IPS-NIHi11 (cell line): Measurements from ENCODE around the gene NYNRIN.
"Not testable (repeated sequence)": the region's sequence is repeated elsewhere in the genome, so short reads cannot be mapped to it uniquely, and the experiment has no call there.

Experiments used
- DNase-seq: peaks from one replicate; pipeline ENCODE4 v3.0.0; 2012; ENCODE audit warnings: mixed read lengths, low spot score

NYNRIN gene

DNA sequence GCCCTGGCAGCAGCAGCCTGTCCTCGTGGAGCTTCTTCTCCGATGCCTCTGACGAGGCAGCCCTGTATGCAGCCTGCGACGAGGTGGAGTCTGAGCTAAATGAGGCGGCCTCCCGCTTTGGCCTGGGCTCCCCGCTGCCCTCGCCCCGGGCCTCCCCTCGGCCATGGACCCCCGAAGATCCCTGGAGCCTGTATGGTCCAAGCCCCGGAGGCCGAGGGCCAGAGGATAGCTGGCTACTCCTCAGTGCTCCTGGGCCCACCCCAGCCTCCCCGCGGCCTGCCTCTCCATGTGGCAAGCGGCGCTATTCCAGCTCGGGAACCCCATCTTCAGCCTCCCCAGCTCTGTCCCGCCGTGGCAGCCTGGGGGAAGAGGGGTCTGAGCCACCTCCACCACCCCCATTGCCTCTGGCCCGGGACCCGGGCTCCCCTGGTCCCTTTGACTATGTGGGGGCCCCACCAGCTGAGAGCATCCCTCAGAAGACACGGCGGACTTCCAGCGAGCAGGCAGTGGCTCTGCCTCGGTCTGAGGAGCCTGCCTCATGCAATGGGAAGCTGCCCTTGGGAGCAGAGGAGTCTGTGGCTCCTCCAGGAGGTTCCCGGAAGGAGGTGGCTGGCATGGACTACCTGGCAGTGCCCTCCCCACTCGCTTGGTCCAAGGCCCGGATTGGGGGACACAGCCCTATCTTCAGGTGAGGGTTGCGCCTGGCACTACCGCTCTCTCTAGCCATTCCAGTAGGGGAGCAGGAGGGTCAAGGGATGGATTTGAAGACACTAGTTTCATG, 28.7 kb upstream of the NYNRIN start:
- DNase-seq = no peak

DNA sequence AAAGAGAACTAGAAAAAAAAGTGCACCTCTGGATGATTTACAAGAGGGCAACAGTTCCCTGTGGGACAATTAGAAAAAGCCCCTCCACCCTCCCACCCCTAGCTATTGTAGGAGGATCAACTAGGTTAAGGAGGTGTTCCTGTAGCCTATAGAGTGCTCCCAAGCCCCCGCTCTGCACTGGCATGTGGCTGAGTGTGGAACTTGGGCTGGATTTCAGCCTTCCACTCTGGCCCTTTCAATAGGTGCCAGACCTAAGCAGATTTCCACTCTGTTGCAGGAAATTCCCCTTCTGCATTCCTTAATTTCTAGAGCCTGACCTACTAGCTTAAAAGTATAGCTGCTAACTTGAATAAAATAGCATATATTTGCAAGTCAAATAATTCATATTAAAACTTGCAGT, 28.1 kb upstream of the NYNRIN start:
- DNase-seq = no peak

DNA sequence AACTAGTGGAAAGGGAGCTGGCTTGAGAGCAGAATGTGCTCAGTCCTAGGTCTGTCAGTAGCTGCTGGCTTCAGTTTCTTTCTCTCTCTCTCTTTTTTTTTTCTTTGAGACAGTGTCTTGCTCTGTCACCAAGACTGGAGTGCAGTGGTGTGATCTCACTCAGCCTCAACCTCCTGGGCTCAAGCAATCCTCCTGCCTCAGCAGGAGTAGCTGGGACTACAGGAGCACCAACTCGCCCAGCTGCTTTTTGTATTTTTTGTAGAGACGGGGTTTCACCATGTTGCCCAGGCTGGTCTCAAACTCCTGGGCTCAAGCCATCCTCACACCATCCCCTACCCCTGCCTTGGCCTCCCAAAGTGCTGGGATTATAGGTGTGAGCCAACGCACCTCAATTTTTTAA, 27.2 kb upstream of the NYNRIN start:
- not testable (repeated sequence) for DNase-seq

DNA sequence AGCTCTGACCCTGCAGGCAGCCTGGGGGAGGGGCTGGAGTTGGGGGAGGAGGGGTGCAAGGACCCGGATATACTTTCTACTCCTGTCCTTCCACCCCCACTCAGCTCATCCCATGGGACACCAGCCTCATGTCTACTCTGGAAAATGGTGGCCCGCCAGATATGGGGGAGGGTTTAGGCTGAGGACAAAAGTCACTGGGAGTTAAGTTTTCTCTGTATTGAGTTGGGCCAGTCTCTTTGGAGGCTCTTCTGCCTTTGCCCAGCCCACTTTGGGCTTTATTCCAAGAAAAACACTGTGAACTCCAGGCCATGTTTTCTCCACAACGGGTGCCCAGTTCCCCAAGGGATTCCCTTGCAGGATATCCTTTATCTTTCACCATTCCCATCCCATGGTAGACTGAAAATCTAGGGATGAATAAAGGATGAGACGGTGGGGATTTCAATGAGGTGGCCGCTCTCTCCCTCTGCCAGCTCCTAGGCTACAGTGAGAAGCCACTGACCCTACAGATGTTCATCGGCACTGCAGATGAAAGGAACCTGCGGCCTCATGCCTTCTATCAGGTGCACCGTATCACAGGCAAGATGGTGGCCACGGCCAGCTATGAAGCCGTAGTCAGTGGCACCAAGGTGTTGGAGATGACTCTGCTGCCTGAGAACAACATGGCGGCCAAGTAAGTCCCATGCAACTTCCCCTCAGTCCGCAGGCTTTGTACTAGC, 25.9 kb upstream of the NYNRIN start:
- DNase-seq = no peak

DNA sequence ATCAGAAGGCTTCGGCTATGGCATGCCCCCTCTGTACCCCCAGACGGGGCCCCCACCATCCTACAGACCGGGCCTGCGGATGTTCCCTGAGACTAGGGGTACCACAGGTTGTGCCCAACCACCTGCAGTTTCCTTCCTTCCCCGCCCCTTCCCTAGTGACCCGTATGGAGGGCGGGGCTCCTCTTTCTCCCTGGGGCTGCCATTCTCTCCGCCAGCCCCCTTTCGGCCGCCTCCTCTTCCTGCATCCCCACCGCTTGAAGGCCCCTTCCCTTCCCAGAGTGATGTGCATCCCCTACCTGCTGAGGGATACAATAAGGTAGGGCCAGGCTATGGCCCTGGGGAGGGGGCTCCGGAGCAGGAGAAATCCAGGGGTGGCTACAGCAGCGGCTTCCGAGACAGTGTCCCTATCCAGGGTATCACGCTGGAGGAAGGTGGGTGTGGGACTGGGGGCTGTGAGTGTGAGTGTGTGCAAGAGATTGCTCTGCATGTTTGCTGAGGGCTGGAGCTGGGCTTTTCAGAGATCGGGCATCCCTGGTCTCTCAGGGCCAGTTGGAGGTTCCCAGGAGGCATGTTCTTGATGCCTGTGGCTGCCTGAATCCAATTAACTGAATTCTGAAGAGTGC, 22.2 kb upstream of the NYNRIN start:
- peak; percentile 70 for DNase-seq

- no peak for DNase-seq
Observed at GRCh38 chr14:24377126-24377525, 21.7 kb upstream of the NYNRIN start.

DNA sequence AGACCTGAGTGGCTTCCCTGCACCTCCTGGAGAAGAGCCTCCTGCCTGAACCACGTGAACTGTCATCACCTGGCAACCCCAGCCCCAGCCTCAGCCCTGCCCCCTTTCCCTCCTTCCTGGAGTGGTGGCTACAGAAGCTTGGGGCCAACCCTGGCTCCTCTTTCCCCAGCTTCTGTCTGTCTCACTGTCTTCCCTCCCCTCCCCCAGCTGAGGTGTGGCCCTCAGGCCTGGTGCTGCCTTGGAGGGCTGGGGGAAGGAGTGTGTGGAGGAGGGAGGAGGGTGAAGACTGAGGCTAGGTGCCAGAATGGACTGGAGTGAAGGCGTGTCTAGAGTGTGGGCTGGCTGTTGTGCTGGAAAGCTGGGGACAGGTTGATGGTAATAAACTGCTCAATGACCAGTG, 21.1 kb upstream of the NYNRIN start:
- DNase-seq = no peak

DNA sequence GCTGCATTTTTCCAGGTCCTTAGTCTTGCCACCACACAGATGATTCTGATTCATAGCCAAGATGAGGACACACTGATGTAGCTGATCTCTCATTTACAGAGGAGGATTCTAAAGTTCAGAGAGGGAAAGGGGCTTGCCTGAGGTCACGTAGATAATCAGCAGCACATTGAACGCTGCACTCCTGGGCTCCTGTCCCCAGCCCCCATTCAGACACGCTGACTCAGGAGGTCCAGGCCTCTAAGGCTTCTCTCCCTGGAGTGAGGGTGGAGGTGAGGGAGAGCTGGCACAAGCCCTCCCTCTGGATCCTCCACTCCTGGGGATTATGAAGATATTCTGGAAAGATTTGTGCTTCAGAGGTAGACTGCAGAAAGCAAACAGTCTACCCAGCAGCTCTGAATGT, 20.5 kb upstream of the NYNRIN start:
- no peak for DNase-seq

GRCh38 chr14:24378981-24379906, 19.6 kb upstream of the NYNRIN start:
- no peak for DNase-seq

- no peak for DNase-seq
Observed at GRCh38 chr14:24379907-24380730, 18.7 kb upstream of the NYNRIN start.

GRCh38 chr14:24381363-24382063, 17.3 kb upstream of the NYNRIN start:
- DNase-seq = no peak

GRCh38 chr14:24382064-24382371, 16.8 kb upstream of the NYNRIN start:
- DNase-seq = no peak

GRCh38 chr14:24384169-24384568, 14.6 kb upstream of the NYNRIN start:
- no peak for DNase-seq

GRCh38 chr14:24385524-24385923, 13.3 kb upstream of the NYNRIN start:
- DNase-seq = no peak

DNA sequence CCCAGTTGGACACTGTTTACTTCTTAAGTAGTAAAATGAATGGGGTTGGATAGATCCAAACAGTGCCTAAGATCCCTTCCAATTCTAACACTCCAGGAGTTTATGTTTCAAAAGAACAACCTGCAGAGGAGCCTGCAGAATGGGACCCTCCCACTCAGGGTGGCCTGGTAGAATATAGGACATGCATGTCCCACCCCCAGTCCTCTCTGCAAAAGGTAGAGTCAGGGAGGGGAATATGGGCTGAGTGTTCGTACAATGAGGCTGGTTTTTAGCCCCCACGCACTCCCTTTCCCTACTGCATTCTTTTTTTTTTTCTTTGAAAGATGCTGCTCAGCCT, 11.8 kb upstream of the NYNRIN start:
- DNase-seq = no peak

DNA sequence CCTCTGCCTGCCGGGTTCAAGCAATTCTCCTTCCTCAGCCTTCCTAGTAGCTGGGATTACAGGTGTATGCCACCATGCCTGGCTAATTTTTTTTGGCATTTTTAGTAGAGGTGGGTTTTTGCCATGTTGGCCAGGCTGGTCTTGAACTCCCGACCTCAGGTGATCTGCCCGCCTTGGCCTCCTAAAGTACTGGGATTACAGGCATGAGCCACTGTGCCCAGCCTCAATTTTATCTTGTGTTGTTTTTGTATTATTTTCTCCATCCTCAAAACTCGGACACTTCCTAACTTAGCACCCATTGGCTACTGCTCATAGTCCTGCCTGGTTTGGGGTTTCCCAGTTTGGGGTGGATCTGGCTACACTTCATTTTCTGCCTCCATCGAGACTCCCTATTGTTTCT, 11.2 kb upstream of the NYNRIN start:
- DNase-seq = not testable (repeated sequence)

DNA sequence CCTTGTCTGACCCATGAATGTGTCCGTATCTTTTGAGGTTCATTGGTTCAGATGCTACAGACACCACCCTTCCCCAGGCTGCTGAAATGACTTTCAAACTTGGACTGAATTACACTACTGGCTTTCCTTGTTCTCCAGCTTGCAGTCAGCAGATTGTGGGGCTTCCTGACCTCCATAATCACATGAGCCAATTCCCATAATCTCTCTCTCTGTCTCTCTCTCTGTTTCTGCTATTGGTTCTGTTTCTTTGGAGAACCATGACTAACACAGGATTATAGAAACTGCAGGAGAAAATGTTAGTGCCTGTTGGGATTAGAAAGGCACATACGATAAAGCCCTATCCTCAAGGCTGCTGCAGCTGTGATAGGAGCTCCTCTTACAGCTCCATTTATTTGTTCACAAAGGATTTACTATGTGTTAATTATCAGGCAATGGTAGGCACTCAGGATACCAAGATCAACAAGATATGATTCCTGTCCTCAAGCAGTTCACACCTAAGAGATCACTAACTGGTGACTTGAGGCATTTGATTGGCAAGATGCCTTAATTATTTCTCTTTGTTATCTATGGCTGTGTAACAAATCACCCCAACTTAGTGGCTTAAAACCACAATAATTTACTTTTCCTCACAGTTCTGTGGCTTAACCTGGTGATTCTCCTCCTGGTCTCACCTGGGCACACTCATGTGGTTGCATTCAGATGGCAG, 10.2 kb upstream of the NYNRIN start:
- no peak for DNase-seq

GRCh38 chr14:24389226-24389848, 9.5 kb upstream of the NYNRIN start:
- DNase-seq = no peak

GRCh38 chr14:24390701-24391468, 7.9 kb upstream of the NYNRIN start:
- DNase-seq = no peak
